Measurements from ENCODE around the gene PLEKHH2.

DNA sequence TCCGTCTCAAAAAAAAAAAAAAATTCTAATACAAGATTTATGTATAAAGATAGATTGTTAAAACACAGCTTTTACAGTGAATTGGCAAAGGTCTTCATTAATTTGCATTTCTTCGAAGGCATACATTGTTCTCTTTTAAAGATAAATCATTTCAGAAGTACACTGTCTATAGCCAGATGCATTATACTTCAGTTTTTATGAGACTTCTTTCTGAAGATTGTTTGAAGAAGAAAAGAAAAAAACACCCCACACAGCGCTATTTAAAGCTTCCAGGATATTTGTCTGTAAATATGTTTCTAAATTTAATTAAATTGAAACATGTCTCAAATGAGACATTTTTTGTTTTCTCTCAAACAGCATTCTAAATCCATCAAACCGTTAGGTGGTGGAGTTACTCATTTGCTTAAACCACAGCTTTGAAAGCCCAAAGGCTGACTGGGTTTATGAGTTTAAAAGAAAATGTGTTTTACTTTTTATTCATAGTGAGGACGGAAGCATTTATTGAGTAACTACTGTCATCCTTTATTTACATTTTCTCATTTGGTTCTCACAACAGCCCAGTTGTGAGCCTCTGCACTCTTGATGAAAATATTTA, 81.6 kb downstream of the PLEKHH2 start:
- no peak for TF ChIP-seq LEF1 (IDR thresholded peaks at IDR 0.05; ENCODE audit: borderline replicate concordance)
- no peak for TF ChIP-seq BHLHE40 (IDR thresholded peaks at IDR 0.05; ENCODE audit: borderline replicate concordance)
- no peak for TF ChIP-seq L3MBTL2 (conservative IDR thresholded peaks at IDR 0.05)
- TF ChIP-seq TARDBP (IDR thresholded peaks at IDR 0.05) = no peak
- TF ChIP-seq ZNF384 (IDR thresholded peaks at IDR 0.05) = no peak
- TF ChIP-seq FOXA1 (IDR thresholded peaks at IDR 0.05) = no peak
- no peak for TF ChIP-seq SP1 (IDR thresholded peaks at IDR 0.05)
- no peak for TF ChIP-seq FOXK2 (IDR thresholded peaks at IDR 0.05)
- no peak for TF ChIP-seq ELF4 (IDR thresholded peaks at IDR 0.05)

Measured in HEK293T (cell line).